GM10847 (cell line): ENCODE results near the gene DENND2D.
A peak's percentile ranks its signal among the peaks of the same experiment; 100 is the strongest.

Experiments used
- POLR2A ChIP-seq: IDR thresholded peaks from 2 replicates; pipeline ENCODE4 v1.6.1; 2011; ENCODE audit not compliant: insufficient read length; ENCODE audit errors: extremely low read depth

Gene DENND2D

DNA sequence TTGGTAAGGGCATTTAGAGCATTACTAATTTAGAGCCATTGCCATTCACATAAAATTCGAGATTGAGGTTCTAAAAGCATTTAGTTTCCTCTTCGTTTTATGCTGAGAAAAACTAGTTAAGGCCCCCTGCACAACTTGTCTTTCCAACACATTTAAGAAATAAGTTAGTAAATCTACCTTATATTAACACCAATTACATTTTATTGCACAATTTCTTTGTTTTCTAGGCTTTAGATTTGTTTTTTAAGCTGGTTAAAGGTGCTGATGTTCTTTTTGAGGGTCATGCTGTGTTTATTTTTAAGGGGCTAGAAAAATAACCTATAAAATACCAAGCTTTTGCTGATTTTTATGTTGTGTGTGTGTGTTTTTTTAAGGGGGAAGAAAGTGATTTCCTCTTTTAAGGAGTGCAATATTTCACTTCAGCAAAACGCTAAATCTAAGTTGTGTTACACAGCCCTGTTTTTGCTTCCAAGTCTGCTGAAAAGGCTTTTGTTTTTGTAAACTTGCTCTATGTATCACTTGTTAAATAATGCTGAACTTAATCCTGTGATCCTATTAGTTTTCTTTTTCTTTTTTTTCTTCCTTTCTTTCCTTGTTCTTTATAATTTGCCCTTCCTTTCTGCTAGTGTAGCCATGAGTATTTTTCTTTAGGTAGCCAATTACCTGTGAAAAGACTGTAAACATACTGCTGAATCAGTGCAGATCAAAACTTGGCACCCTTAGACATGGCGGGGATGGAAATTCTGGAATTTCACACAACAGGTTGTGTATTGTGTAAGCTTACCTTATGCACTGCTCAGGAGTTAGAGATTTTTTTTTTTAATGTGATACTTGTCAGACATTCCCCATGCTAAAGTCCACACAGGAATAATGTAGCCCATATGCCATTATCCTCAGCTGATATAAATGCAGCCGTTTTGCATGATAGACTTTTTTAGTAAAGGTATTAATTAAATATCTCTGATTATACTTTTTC is 58.9 kb downstream of the DENND2D start:
- no peak for TF ChIP-seq POLR2A

DNA sequence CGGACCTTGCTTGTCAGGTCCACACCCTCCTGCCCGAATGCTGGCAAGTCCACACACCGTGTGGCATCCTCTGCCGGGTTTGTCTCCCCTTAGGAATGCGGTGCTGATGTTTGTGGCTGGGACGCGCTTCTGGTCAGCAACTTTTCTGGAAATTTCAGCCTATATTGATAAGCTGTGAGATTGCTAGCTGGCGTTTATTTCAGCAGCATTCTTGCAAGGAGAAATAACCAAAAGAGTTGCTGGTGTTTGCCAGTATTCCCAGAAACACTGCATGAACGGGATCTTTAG is 59.8 kb downstream of the DENND2D start:
- no peak for TF ChIP-seq POLR2A

DNA sequence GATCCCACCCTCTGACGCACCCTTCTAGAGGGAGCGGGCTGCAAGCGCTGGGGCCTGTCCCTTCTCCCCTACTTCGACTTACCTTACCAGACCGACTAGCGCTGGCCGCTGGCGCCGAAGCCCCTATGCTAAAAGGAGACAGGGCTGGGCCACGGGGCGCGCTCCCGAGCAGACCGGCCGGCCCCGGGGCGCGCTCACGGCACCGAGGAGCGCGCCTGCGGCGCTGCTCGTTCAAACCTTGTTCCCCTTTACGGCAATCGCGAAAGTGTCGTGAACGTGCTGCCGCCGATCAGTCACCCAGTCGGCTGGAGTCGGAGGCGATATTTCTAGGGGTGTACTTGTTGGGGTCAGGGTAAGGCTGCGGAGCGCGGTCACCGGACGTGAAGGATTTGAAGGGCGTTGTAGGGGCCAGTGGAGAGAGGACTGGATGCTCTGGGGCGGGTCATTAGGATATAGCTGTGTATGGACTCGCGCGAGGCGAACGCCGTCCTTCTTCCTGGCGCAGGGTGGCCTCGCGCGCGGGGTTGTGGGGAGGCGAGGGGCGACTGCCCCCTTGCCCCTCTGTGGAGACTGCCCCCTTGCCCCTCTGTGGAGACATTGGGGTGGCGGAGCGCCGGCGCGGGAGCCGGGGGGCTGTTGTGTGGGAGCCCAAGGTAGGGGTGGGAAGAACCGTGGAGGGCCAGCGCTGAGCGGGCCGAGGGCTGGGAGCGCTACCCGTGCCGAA is 60.3 kb downstream of the DENND2D start, which contains the start of the genes CEPT1 and DRAM2:
CEPT1 (plus strand) TSS at position 268 of the 724 bp plus-strand sequence. CDS start 7,492 bp downstream, outside the sequence.
DRAM2 (minus strand) TSS at position 138 of the 724 bp plus-strand sequence. CDS start 8,539 bp downstream, outside the sequence.
- peak; percentile 71 for TF ChIP-seq POLR2A

DNA sequence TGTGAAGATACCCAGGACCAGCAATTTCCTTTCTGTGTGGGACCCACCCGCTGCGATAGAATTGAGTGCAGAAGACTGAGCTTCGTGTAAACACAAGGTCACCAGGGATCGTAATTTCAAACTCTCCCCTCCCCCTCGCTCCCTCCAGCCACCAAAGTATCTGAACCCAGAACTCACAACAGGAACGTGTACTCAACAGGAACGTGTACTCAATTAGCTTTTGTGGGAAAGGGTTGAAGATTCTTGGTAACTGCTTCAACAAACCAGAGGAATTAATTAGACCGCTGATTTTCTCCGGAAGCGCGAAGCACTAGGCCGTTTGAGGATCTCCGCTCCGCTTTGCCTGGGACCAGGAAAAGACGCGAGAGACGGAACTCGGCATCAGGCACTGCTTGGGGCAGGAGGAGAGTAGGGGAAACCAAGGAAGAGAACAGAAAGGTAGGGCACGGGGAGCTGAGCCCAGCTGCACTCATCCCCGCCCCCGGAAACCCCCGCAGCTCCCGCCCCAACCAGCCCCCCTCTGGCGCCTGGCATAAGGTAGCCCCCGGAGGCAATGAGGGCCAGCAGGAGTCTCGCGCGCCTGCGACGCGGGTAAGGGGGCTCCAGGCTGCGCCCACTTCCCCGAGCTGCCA is 61.0 kb downstream of the DENND2D start:
- TF ChIP-seq POLR2A: no peak
